ENCODE results near the gene ZNF579. TPM values are rescaled to one million over a fixed set of nuclear protein-coding genes. Genes with fewer than 3 reads are reported as not detected.
"Not testable (repeated sequence)": the region's sequence is repeated elsewhere in the genome, so short reads cannot be mapped to it uniquely, and the experiment has no call there.

ZNF579 gene
- total RNA-seq, 2 donors from 2014 or later, result 2.4 to 3.9 TPM

DNA sequence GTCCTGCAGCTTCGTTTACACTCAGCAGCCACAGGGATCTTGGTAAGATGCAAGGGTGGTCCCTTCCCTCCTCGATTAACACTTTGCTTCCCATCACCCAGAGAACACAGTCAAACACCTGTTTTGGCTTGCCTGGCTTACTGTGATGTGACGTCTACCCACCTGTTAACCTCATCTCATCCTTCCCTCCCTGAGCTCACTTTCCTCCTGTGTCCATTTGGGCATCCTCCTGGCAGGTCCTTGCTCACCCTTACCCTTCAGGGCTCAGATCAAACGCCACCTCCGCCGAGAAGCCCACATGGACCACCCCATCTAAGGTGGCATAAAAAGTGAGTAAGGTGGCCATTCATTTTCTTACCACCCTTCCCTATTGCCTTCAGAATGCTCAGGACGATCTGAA, 9.5 kb upstream of the ZNF579 start:
- no peak for ATAC-seq (ENCODE audit: insufficient number of reproducible peaks, low FRiP score, low read depth)
- DNase-seq (ENCODE audit: low spot score), result no peak
- no peaks in the 10 kb centered on the region for H3K27me3 ChIP-seq (replicated peaks; ENCODE audit: insufficient read depth)
- peaks cover 9 to 15% of the 10 kb centered on the region in 2 donors for H3K4me1 ChIP-seq (ENCODE audit: control insufficient read depth in 1 of 2, low read depth in 2 of 2)
- no peak overlapping the region for H3K4me3 ChIP-seq
- no peak overlapping the region for H3K27ac ChIP-seq
- TF ChIP-seq, protein P1, sequence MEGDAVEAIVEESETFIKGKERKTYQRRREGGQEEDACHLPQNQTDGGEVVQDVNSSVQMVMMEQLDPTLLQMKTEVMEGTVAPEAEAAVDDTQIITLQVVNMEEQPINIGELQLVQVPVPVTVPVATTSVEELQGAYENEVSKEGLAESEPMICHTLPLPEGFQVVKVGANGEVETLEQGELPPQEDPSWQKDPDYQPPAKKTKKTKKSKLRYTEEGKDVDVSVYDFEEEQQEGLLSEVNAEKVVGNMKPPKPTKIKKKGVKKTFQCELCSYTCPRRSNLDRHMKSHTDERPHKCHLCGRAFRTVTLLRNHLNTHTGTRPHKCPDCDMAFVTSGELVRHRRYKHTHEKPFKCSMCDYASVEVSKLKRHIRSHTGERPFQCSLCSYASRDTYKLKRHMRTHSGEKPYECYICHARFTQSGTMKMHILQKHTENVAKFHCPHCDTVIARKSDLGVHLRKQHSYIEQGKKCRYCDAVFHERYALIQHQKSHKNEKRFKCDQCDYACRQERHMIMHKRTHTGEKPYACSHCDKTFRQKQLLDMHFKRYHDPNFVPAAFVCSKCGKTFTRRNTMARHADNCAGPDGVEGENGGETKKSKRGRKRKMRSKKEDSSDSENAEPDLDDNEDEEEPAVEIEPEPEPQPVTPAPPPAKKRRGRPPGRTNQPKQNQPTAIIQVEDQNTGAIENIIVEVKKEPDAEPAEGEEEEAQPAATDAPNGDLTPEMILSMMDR (IDR thresholded peaks at IDR 0.05), result no peak
- H3K9me3 ChIP-seq, result no peaks in the 10 kb centered on the region
- no peaks in the 10 kb centered on the region for H3K36me3 ChIP-seq

DNA sequence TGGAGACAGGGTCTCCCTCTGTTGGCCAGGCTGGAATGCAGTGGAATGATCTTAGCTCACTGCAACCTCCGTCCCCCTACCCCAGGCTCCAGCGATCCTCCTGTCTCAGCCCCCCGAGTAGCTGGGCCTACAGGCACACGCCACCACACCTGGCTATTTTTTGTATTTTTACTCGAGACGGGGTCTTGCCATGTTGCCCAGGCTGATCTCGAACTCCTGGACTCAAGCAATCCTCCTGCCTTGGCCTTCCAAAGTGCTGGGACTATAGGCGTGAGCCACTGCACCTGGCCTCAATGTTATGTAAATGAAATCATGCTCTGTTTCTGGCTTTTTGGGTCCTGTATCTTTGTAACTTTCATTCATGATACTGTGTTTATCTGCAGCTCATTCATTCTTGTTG, 8.1 kb upstream of the ZNF579 start:
- Histone ChIP-seq H3K27ac (no peak overlapping the region), H3K27me3 (replicated peaks; ENCODE audit: insufficient read depth) (no peaks in the 10 kb centered on the region), H3K36me3 (no peaks in the 10 kb centered on the region), H3K4me1 (ENCODE audit: control insufficient read depth in 1 of 2, low read depth in 2 of 2) (peaks cover 9 to 15% of the 10 kb centered on the region in 2 donors), H3K9me3 (no peaks in the 10 kb centered on the region), H3K4me3 (no peak overlapping the region)
- DNase-seq (ENCODE audit: low spot score), result no peak
- TF ChIP-seq, protein P1 (IDR thresholded peaks at IDR 0.05), result no peak
- ATAC-seq (ENCODE audit: insufficient number of reproducible peaks, low FRiP score, low read depth), result no peak

DNA sequence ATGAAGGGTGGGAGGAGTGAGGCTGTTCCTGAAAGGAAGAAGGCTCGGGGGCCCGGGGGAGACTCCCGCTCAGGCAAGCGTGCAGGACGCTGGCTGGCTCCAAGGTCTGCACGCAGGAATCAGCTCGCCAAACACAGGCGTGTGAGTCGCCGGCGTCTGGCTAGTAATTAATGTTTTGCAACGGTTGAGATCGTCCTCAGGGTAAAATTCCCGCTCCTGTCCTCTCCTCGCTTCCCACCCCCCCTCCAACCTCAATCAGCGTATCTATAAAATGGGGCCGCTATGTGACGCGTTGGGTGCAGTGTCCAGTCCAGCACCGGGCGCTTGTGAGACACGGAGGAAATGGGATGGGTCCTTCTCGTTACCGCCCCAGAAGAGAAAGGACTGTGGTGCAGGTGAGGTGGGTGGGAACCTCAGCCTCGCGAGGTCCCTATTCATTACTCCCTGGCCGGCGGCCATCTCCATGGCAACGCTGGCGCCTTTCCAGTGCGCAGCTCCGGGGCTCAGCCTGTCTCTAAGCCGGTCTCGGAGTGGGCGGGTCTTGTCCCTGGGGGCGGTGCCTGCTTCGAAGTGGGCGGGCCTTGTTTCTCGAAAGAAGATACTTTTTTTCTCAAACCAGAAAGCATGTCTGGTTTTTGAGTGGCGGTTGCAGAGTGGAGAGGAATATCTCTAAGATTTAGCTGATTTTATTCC, 6.5 kb upstream of the ZNF579 start:
- peak; percentile 68 for DNase-seq (ENCODE audit: low spot score)
- Histone ChIP-seq H3K27ac (no peak overlapping the region), H3K27me3 (replicated peaks; ENCODE audit: insufficient read depth) (no peaks in the 10 kb centered on the region), H3K36me3 (no peaks in the 10 kb centered on the region), H3K9me3 (no peaks in the 10 kb centered on the region), H3K4me1 (ENCODE audit: control insufficient read depth in 1 of 2, low read depth in 2 of 2) (peaks cover 9 to 15% of the 10 kb centered on the region in 2 donors), H3K4me3 (peak overlapping the region; percentile 75)
- ATAC-seq (ENCODE audit: insufficient number of reproducible peaks, low FRiP score, low read depth), result peak; percentile 53
- TF ChIP-seq, protein P1 (IDR thresholded peaks at IDR 0.05), result no peak

DNA sequence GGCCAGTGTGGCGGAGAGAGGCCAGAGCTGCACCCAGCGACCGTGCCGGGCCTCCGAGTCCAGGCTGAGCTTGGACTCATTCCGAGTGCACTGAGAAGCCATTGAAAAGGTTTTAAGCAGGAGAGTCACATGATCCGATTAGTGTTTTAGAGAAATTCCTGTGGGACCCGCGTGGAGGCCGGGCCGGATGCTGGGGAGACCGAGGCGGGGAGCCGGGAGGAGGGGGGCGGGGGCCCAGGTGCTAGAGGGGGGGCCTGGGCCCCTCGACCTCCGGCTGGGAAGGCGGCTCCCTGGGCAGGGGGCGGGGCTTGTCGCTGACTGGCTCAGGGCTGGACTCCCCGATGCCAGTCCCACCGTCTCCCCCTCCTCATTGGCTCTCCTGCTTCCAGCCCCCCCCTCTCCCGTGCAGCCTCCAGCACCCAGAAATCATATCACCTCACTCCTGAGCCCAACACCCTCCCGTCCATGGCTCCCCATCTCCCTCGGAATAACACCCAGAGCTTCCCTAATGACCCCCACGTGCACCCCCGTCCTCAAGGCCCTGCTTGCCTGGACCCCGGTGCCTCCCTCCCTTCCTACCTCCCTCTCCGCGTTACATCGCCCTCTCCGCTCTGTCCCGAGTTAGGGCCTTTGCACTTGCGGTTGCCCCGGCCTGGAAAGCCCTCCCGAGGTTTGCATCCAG, 5.2 kb upstream of the ZNF579 start:
- Histone ChIP-seq H3K9me3 (no peaks in the 10 kb centered on the region), H3K36me3 (no peaks in the 10 kb centered on the region), H3K27ac (peak overlapping the region; percentile 43 to 64), H3K27me3 (replicated peaks; ENCODE audit: insufficient read depth) (no peaks in the 10 kb centered on the region), H3K4me3 (peak overlapping the region; percentile 75), H3K4me1 (ENCODE audit: control insufficient read depth in 1 of 2, low read depth in 2 of 2) (peaks cover 12 to 26% of the 10 kb centered on the region in 2 donors)
- DNase-seq (ENCODE audit: low spot score), result no peak
- peak; percentile 29 for ATAC-seq (ENCODE audit: insufficient number of reproducible peaks, low FRiP score, low read depth)
- TF ChIP-seq, protein P1 (IDR thresholded peaks at IDR 0.05), result no peak

DNA sequence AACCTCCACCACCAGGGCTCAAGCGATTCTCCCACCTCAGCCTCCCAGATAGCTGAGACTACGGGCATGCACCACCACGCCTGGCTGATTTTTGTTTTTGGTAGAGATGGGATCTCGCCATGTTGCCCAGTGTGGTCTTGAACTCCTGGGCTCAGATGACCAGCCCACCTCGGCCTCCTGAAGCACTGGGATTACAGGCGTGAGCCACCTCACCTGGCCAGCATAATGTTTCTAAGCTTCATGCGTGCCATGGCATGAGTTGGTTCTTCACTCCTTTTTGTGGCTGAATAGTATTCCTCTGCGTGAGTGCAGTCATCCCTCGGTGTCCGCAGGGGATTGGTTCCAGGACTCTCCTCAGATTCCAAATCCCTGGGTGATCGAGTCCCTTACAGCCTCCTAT, 4.2 kb upstream of the ZNF579 start:
- DNase-seq (ENCODE audit: low spot score) (no peak), ATAC-seq (ENCODE audit: insufficient number of reproducible peaks, low FRiP score, low read depth) (no peak)
- Histone ChIP-seq H3K27ac (no peak overlapping the region), H3K36me3 (no peaks in the 10 kb centered on the region), H3K4me3 (no peak overlapping the region), H3K4me1 (ENCODE audit: control insufficient read depth in 1 of 2, low read depth in 2 of 2) (peaks cover 12 to 29% of the 10 kb centered on the region in 2 donors), H3K9me3 (no peaks in the 10 kb centered on the region), H3K27me3 (replicated peaks; ENCODE audit: insufficient read depth) (no peaks in the 10 kb centered on the region)
- TF ChIP-seq, protein P1 (IDR thresholded peaks at IDR 0.05), result no peak

DNA sequence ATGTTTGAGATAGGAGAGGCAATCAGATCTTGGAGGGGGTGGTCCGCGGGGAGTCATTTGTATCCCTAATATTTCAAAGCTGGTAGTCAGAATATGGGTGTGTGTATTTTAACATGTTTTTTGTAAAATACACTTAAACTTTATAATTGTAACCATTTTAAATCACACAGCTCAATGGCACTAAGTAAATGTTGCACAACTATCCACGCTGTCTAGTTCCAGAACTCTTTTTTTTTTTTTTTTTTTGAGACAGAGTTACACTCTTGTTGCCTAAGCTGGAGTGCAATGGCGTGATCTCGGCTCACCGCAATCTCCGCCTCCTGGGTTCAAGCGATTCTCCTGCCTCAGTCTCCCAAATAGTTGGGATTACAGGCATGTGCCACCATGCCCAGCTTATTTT, 3.2 kb upstream of the ZNF579 start:
- H3K36me3 ChIP-seq; H3K27ac ChIP-seq; H3K27me3 ChIP-seq (replicated peaks; ENCODE audit: insufficient read depth); H3K4me3 ChIP-seq; ATAC-seq (ENCODE audit: insufficient number of reproducible peaks, low FRiP score, low read depth); DNase-seq (ENCODE audit: low spot score); H3K9me3 ChIP-seq: not testable (repeated sequence)
- peaks cover 12 to 35% of the 10 kb centered on the region in 2 donors for H3K4me1 ChIP-seq (ENCODE audit: control insufficient read depth in 1 of 2, low read depth in 2 of 2)

DNA sequence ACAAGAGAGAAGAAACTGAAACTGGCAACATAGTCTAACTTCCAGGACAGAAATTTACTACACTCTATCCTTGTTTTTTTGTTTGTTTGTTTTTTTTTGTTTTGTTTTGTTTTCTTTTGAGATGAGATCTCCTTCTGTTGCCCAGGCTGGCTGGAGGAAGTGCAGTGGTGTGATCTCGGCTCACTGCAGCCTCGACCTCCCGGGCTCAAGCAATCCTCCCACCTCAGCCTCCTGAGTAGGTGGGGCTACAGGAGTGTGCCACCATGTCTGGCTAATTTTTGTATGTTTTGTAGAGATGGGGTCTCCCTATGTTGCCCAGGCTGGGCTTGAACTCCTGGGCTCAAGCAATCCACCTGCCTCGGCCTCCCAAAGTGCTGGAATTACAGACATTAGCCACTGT, 1.6 kb upstream of the ZNF579 start:
- not testable (repeated sequence) for ATAC-seq (ENCODE audit: insufficient number of reproducible peaks, low FRiP score, low read depth); H3K4me3 ChIP-seq; H3K27ac ChIP-seq; H3K27me3 ChIP-seq (replicated peaks; ENCODE audit: insufficient read depth); DNase-seq (ENCODE audit: low spot score); H3K9me3 ChIP-seq
- peaks cover 12 to 34% of the 10 kb centered on the region in 2 donors for H3K4me1 ChIP-seq (ENCODE audit: control insufficient read depth in 1 of 2, low read depth in 2 of 2)
- H3K36me3 ChIP-seq, result peaks cover 17% of the 10 kb centered on the region
